Peyer's patch (tissue), 4 donors: ENCODE measurements around the gene SLC37A3. TPM values are rescaled to one million over a fixed set of nuclear protein-coding genes. Genes with fewer than 3 reads are reported as not detected.
"Not testable (repeated sequence)": the region's sequence is repeated elsewhere in the genome, so short reads cannot be mapped to it uniquely, and the experiment has no call there.

Source experiments
- DNase-seq, 3 donors: peaks; one replicate each; pipeline ENCODE4 v3.0.0-alpha.2; 2017 to 2019
- H3K27ac ChIP-seq, 4 donors: fragments of 200-600 bp; sonication (generic); one replicate each; pipeline ENCODE4 v1.5.1; 2016 to 2019
- H3K27me3 ChIP-seq, 2 donors: fragments of 200-600 bp; sonication (generic); one replicate each; pipeline ENCODE4 v1.5.1; 2019
- H3K36me3 ChIP-seq, 3 donors: fragments of 200-600 bp; sonication (generic); one replicate each; pipeline ENCODE4 v1.5.1; 2016 to 2019
- H3K4me1 ChIP-seq, 4 donors: fragments of 200-600 bp; sonication (generic); one replicate each; pipeline ENCODE4 v1.5.1; 2016 to 2019
- H3K4me3 ChIP-seq, 4 donors: fragments of 200-600 bp; sonication (generic); 1 replicate in 3 of 4; 2 replicates in 1 of 4; pipeline ENCODE4 v1.5.1; 2016 to 2019; ENCODE audit warnings: mild to moderate bottlenecking in 1 of 4
- H3K9me3 ChIP-seq, 4 donors: fragments of 200-600 bp; sonication (generic); one replicate each; pipeline ENCODE4 v1.5.1; 2016 to 2019; ENCODE audit warnings: mild to moderate bottlenecking in 1 of 4
- POLR2A ChIP-seq, 2 donors: fragments of 450-650 bp; IDR thresholded peaks; one replicate each; pipeline ENCODE4 v1.5.1; 2017; ENCODE audit warnings: antibody characterized with exemption in 2 of 2, mild to moderate bottlenecking in 2 of 2, moderate library complexity in 2 of 2
- total RNA-seq, 4 donors: library from RNA; depleted of rRNA; stranded (reverse); fragments of >200 nt; gene quantifications; one replicate each; pipeline ENCODE4 v1.1.0, GENCODE V29; 2016
- TF ChIP-seq, protein P1 (sequence below), 6 experiments: fragments of 450-650 bp in 4 of 6; fragments of 200-600 bp in 2 of 6; sonication (generic) in 1 of 6; IDR thresholded peaks; one replicate each; pipeline ENCODE4 v1.5.1; 2017 to 2019; ENCODE audit warnings: antibody characterized with exemption in 6 of 6, mild to moderate bottlenecking in 3 of 6, moderate library complexity in 1 of 6

SLC37A3 gene
- total RNA-seq, 4 donors from 2014 or later: 45.4 to 124 (median 98.9) TPM

DNA sequence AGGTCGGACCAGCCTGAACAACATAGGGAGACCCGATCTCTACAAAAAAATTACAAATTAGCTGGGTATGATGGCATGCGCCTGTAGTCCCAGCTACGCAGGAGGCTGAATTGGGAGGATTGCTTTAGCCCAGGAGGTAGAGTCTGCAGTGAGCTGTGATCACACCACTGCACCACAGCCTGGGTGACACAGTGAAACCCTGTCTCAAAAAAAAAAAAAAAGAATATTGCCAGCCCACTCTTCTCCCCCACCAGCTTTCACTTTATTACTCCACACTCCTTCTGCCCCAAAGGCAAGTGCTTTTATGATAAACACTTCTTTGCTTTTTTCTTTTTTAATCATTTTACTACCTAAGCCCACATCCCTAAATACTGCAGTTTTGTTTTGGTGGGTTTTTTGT lies 20.3 kb upstream of the SLC37A3 start:
- H3K27ac ChIP-seq: no peak overlapping the region
- no peaks in the 10 kb centered on the region for H3K9me3 ChIP-seq
- TF ChIP-seq, protein P1, sequence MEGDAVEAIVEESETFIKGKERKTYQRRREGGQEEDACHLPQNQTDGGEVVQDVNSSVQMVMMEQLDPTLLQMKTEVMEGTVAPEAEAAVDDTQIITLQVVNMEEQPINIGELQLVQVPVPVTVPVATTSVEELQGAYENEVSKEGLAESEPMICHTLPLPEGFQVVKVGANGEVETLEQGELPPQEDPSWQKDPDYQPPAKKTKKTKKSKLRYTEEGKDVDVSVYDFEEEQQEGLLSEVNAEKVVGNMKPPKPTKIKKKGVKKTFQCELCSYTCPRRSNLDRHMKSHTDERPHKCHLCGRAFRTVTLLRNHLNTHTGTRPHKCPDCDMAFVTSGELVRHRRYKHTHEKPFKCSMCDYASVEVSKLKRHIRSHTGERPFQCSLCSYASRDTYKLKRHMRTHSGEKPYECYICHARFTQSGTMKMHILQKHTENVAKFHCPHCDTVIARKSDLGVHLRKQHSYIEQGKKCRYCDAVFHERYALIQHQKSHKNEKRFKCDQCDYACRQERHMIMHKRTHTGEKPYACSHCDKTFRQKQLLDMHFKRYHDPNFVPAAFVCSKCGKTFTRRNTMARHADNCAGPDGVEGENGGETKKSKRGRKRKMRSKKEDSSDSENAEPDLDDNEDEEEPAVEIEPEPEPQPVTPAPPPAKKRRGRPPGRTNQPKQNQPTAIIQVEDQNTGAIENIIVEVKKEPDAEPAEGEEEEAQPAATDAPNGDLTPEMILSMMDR (IDR thresholded peaks at IDR 0.05): no peak
- no peak for TF ChIP-seq POLR2A (IDR thresholded peaks at IDR 0.05)
- H3K4me3 ChIP-seq: no peak overlapping the region
- no peak for DNase-seq
- no peaks in the 10 kb centered on the region for H3K4me1 ChIP-seq
- no peaks in the 10 kb centered on the region for H3K36me3 ChIP-seq
- no peaks in the 10 kb centered on the region for H3K27me3 ChIP-seq

DNA sequence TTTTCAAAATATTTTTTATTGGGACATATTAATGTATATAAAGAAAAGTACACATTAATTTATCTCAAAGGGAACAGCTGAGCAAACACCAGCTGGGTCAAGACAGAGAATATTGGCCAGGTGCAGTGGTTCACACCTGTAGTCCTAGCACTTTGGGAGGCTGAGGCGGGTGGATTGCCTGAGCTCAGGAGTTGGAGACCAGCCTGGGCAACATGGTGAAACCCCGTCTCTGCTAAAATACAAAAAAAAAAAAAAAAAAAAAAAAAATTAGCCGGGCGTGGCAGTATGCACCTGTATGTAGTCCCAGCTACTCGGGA lies 19.8 kb upstream of the SLC37A3 start:
- H3K9me3 ChIP-seq, H3K36me3 ChIP-seq, H3K4me3 ChIP-seq, H3K27me3 ChIP-seq, H3K4me1 ChIP-seq, H3K27ac ChIP-seq, DNase-seq: not testable (repeated sequence)

DNA sequence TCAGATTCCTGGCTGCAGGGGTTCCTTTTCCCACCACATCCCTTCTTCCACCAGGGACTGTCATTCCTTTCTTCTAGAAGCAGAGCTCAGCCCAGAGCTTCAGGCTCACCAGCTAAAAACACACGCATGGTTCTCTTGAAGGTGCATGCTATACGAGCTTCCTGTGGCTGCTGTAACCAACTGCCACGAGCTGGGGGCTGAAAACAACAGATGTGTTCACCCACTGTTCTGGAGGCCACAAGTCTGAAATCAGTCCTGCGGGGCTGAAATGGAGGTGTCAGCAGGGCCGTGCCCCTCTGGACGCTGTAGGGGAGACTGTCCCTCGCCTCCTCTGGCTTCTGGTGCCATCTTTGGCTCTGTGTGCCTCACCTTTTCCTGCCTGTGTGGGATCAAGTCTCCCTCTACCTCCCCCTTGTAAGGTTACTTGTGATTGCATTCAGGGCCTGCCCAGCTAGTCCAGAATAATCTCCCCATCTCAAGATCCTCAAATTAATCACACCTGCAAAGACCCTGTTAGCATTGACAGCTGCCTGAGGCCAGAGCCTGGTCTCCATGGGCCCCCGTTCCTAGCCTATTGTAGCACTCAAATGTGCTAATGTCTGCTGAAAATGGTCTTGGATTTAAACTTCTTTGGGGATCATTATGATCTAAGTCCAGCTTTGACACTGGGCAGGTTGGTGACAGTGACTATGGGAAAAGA lies 19.3 kb upstream of the SLC37A3 start:
- no peak overlapping the region for H3K27ac ChIP-seq
- TF ChIP-seq, protein P1 (IDR thresholded peaks at IDR 0.05): no peak

DNA sequence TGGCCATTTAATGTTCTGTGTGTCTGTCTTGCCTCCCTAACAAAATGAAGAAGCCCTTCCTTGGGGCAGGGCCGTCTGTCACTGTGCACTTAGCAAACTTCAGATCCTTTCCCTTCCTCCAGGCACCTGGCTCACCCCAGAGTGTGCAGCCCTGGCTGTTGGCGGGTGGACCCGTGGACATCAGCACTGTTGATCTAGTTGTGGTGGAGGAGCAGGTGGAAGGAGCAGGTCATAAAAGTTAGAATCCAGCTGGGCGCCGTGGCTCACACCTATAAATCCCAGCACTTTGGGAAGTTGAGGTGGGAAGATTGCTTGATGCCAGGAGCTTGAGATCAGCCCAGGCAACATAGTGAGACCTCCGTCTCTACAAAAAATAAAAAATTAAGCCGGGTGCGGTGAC lies 18.2 kb upstream of the SLC37A3 start:
- Histone ChIP-seq H3K4me1 (no peaks in the 10 kb centered on the region), H3K27ac (no peak overlapping the region), H3K4me3 (no peak overlapping the region), H3K36me3 (peaks cover 0 to 4% (median 0%) of the 10 kb centered on the region in 3 donors), H3K9me3 (no peaks in the 10 kb centered on the region), H3K27me3 (no peaks in the 10 kb centered on the region)
- DNase-seq: peak in 1 of 3 donors; percentile 55
- TF ChIP-seq, protein P1 (IDR thresholded peaks at IDR 0.05): no peak
- TF ChIP-seq POLR2A (IDR thresholded peaks at IDR 0.05): no peak

More for the DNA sequence above, 19.3 kb upstream of the SLC37A3 start:
- Histone ChIP-seq H3K9me3 (no peaks in the 10 kb centered on the region), H3K4me3 (no peak overlapping the region), H3K27me3 (no peaks in the 10 kb centered on the region), H3K4me1 (no peaks in the 10 kb centered on the region), H3K36me3 (peaks cover 0 to 4% (median 0%) of the 10 kb centered on the region in 3 donors)
- DNase-seq: no peak

DNA sequence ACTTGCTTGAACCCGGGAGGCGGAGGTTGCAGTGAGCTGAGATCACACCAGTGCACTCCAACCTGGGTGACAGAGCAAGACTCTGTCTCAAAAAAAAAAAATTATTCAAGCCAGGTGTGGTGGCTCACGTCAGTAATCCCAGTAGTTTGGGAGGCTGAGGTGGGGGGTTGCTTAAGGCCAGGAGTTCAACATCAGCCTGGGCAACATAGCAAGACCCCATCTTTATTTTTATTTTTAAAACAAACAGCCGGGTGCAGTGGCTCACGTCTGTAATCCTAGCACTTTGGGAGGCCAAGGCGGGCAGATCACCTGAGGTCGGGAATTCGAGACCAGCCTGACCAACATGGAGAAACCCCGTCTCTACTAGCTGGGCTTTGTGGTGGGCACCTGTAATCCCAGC lies 17.5 kb upstream of the SLC37A3 start:
- not testable (repeated sequence) for H3K4me1 ChIP-seq, H3K4me3 ChIP-seq, H3K27ac ChIP-seq, H3K9me3 ChIP-seq, DNase-seq, H3K27me3 ChIP-seq, H3K36me3 ChIP-seq

DNA sequence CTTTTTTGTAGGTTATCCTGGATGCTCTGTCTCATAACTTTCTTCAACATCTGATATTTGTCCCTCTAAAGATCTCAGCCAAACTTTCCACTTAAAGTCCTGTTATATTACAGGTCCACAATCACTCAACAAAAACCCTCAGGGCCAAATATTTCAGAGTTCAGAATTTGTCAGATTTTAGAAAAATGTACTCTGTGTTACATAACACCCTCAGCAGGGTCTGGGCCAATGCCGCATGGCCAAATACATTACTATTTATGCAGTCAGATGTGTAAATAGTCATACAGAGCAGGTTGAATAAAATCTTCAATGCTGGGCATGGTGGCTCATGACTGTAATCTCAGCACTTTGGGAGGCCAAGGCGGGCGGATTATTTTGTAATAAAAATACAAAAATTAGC lies 17.0 kb upstream of the SLC37A3 start:
- no peaks in the 10 kb centered on the region for H3K27me3 ChIP-seq
- no peak overlapping the region for H3K4me3 ChIP-seq
- H3K27ac ChIP-seq: no peak overlapping the region
- TF ChIP-seq, protein P1 (IDR thresholded peaks at IDR 0.05): no peak
- TF ChIP-seq POLR2A (IDR thresholded peaks at IDR 0.05): no peak
- peaks cover 0 to 4% (median 0%) of the 10 kb centered on the region in 3 donors for H3K36me3 ChIP-seq
- no peaks in the 10 kb centered on the region for H3K4me1 ChIP-seq
- DNase-seq: no peak
- no peaks in the 10 kb centered on the region for H3K9me3 ChIP-seq

DNA sequence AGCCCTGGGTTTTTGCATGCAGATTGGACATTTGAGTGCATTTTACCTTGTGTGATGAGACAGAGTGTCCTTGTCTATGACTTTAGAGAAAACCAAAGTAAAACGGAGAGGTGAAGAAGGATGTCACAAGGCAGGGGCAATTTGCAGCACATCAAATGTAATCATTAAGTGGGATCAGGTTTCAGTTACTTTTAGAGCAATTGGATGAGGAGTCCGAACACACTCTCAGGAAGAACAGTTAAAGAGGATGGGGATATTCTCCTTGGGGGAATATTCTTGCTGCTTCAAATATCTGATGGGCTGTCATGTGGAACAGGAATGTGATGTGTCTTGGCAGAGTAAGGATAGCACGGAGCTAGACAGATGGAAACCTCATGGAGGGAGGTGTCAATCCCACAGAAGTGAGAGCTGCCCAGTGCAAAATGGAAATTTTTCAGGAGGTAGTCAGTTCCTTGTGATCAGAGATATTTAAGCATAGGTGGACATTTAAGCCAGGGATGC lies 6.3 kb upstream of the SLC37A3 start:
- Histone ChIP-seq H3K4me1 (peaks cover 0 to 4% (median 0%) of the 10 kb centered on the region in 4 donors), H3K4me3 (peak overlapping the region in 3 of 4 donors; percentile 40 to 79 (median 60)), H3K36me3 (no peaks in the 10 kb centered on the region), H3K9me3 (no peaks in the 10 kb centered on the region), H3K27ac (peak overlapping the region in 1 of 4 donors; percentile 79), H3K27me3 (no peaks in the 10 kb centered on the region)
- TF ChIP-seq, protein P1 (IDR thresholded peaks at IDR 0.05): no peak
- no peak for TF ChIP-seq POLR2A (IDR thresholded peaks at IDR 0.05)
- no peak for DNase-seq
